GM12892 (cell line): Measurements from ENCODE around the gene EDRF1.

Experiments used
- POLR2A ChIP-seq: IDR thresholded peaks from 2 replicates; pipeline ENCODE4 v1.6.1; 2011; ENCODE audit warnings: low read depth, low read length, control low read depth
- POLR2AphosphoS5 ChIP-seq: IDR thresholded peaks from 2 replicates; pipeline ENCODE4 v1.6.1; 2011; ENCODE audit warnings: low read depth, low read length, control low read depth
- TAF1 ChIP-seq: IDR thresholded peaks from 2 replicates; pipeline ENCODE4 v1.6.1; 2011; ENCODE audit warnings: low read depth, mild to moderate bottlenecking, control low read depth, low read length, borderline replicate concordance

- TF ChIP-seq POLR2A (no peak), POLR2AphosphoS5 (no peak), TAF1 (no peak)
Observed at GRCh38 chr10:125802131-125802530, 82.6 kb downstream of the EDRF1 start.
